NCI-H2107 treated with DMSO at 0.1 percent for 48 hours (cell line): Measurements from ENCODE around the gene DDR2.

Experiments used
- DNase-seq: peaks from one replicate; lab custom pipeline; 2025; ENCODE audit not compliant: unreplicated experiment; lab: John Stamatoyannopoulos, UW

Gene DDR2

GRCh38 chr1:162629077-162629627, 3.1 kb upstream of the DDR2 start:
- DNase-seq = no peak

DNA sequence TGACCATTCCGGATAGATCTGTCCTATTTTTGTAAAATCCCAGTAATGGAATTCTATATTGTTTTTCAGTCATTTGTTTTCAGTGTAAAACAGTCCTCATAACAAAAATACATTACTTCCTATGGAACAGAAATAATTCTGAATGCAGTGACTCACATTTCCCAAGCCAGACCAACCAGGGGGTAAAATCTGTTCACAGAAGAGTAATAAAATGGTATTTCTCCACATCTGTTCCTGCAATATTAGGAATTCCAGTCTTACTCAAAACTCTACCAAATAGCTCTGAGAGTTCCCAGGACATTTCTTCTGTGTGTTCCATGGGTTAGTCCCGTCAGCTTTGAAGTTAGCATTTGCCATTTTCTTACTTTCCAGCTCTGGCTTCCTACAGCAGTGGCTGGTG, 2.6 kb upstream of the DDR2 start:
- no peak for DNase-seq

DNA sequence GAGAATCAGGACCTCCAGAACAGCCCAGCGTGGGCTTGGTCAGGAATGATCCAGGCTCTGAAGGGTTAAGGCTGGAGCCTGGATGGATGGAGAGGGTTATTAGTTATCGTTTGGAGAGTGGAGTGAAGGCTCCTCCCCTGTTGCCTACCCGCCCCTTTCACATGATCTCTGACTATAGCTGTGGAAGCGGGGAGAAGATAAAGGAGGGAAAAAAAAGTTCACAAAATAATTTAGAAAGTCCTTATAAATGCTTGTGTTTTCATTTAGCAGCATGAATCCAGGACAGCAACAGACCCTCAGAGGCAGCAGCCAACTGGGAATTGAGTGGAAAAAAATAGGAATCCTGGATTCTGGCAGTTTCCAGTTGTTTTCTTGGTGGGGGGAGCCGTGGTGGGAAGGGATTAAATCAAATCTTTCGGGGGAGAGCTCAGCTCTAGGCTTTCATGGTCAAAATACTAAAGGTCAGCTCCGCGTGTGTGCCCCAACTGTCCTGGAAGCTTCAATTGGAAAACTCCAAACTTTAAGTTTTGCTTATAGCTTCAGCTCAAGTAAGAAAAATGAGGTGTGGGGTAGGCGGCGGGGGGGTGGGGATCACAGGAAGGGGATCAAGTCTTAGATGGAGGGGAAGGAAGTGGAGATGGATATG, 595 bp upstream of the DDR2 start:
- DNase-seq = no peak

- no peak for DNase-seq
Observed at GRCh38 chr1:162632698-162633080, 425 bp downstream of the DDR2 start.

DNA sequence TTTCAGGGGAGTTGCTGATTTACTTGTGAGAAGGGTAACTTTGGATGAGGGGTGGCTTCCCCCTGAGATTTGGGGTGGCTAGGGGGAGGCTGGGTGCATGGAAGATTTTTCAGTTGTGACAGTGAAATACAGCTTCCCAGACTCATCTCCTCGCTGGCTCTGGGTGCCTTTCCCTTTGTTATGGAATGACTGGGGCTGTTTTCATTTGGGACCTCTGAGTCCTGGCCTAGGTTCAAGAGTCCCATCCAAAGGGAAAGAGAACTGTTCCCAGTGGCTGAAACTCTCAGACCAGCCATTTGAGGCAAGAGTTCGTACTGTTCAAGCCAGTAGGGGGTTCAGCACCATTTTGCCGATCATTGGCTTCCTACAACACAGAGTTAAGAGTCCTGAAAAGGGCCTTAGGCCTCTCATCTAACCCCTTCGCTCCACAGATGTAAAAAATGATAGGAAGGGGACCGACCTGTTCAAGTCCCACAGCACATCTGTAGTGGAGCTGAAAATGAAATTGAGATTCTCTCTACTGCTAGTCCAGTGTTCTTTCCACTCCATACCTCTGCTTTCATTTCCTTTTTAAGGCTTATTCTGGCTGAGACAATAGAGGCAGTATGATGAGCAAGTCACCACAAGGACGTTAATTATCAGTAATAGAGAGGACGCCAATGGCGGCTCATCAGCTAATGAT, 958 bp downstream of the DDR2 start:
- no peak for DNase-seq

GRCh38 chr1:162635418-162635817, 3.2 kb downstream of the DDR2 start:
- no peak for DNase-seq

DNA sequence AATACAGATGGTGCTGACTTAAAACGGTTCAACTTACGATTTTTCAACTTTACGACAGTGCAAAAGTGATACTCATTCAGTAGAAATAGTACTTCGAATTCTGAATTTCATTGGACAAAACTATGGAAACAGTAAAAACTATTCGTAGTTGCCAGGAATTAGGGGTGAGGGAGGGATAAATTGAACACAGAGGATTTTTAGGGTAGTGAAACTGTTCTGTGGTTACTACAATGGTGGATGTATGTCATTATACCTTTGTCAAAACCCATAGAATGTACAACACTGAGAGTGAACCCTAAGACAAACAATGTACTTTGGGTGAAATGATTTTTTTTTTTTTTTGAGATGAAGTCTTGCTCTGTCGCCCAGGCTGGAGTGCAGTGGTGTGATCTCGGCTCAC, 7.5 kb downstream of the DDR2 start:
- DNase-seq = no peak

DNA sequence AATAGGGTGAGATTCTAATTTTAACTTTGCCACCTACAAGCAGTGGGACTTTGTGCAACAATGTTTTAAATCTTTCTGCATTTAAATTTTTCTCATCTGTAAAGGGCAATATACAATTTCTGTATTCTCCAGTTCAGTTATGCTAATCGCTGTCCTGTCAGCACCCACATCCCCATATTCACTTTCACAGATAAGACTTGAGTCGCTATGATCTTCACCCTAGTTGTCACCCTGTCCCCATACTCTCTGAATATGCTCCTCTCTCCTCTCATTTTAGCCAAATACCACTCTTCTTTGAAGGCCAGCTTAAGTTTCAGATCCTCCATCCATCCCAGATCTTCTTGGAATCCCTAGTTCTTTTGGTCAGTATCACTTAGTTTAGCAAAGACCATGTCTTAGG, 8.8 kb downstream of the DDR2 start:
- DNase-seq = no peak

- no peak for DNase-seq
Observed at GRCh38 chr1:162644986-162645314, 12.7 kb downstream of the DDR2 start.

GRCh38 chr1:162645666-162646065, 13.4 kb downstream of the DDR2 start:
- DNase-seq = no peak

DNA sequence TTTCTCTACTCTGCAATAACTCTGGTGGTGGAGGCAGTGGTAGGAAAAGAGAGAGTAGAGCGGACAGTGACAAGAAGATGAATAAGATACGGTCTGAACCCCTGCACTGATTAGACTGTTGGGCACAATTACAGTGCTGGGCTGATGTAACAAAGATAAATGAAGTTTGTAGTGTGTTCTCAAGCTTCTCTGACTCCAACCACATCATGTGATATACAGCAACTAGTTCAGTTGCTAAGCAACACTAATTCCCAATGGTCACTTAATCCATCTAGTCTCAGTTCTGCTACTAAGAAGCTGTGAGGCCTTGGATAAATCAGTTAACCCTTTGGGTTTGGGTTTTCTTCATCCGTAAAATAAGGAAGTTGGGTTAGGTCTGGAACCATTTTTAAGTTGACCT, 17.3 kb downstream of the DDR2 start:
- no peak for DNase-seq

- no peak for DNase-seq
Observed at GRCh38 chr1:162654915-162655620, 22.8 kb downstream of the DDR2 start.

GRCh38 chr1:162656266-162656665, 24.0 kb downstream of the DDR2 start:
- no peak for DNase-seq

DNA sequence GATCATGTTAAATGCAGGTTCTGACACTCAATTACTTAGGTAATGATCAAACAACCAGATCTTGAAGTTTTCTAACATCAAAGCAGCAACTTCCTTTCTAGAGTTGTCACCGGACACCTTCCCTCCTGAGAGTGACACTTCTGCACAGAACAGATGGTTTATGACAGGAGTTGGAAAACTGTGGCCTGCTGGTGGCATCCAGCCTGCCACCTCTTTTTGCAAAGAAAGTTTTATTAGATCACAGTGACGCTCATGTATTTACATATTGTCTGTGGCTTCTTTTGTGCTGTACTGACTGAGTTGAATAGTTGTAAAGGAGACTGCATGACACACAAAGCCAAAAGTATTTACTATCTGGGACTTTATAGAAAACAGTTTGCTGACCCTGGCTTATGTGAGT, 28.3 kb downstream of the DDR2 start:
- DNase-seq = no peak

DNA sequence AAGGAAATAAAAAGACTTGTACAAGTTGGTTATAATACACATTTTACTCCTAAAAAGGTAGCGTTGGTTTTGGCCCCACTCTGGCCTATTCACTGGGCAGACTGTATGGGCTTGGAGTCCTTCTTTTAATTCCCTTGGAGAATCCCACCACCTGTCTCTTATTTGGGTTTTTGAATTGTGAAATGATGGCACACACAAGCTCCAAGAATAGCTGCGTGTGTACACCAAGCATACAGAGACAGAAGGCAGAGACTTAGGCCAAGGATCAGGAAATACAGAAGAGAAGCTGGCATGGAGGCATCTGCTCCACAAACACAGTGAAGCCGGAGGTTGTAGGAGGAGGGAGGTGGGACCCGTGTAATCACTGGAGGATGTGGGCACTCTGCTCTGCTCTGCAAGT, 29.1 kb downstream of the DDR2 start:
- no peak for DNase-seq

DNA sequence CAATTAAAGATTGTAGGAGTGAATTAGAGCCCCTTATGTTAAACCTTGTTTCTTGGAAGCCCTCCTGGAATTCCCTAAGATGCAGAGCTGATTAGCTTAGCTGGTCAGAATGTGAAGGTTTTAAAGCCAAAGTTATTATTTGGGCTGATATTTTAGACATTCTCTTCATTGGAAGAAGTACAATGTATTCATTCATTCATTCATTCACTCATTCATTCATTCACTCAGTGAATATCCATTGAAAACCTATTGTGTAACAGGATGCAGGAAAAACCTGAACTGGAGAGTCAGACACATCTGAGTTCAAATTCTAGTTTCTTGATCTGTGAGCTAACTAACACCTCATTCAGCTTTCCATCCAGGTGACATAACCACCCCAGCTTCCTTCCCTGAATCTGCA, 29.7 kb downstream of the DDR2 start:
- no peak for DNase-seq

GRCh38 chr1:162663086-162663485, 30.8 kb downstream of the DDR2 start:
- DNase-seq = no peak

GRCh38 chr1:162663589-162664106, 31.4 kb downstream of the DDR2 start:
- DNase-seq = no peak

GRCh38 chr1:162666006-162666645, 33.9 kb downstream of the DDR2 start:
- DNase-seq = no peak

DNA sequence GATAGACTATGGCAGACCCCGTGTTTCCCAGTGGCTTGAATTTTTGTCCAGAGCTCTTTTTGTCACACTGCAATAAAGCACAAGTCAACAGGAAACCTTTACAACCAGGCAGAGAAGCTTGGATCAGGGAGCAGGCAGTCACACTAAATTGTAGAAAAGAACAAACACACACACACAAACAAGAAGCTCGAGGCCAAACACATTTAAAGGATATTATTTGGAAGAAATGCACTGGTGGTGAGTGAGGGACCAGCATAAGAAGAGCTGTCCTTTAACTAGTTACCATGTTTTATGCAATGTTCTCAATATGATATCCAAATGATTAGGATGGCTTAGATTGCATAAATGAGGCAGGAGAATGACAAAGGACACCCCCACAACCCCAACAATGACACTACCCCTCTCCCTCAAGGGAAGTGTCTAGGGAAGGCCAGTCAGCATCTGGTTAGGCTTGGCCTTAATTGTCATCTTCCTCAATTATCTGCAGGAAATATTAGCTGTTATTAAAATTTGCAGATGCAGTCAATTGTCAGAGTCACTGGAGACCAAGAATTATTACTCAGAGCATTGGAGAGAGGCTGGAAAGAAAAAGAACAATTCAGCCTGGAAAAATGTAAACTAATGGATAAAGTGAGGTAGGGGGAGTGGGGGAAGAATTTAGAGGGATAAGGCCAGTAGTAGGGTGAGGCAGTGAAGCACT, 35.3 kb downstream of the DDR2 start:
- no peak for DNase-seq
